Natural killer cell (primary cell): ENCODE measurements around the gene RFT1. TPM values are rescaled to one million over a fixed set of nuclear protein-coding genes. Genes with fewer than 3 reads are reported as not detected.

Experiments used
- ATAC-seq, 3 donors: fragments of 150-1000 bp in 2 of 3; fragments of 200-7000 bp in 1 of 3; cut with Tn5 transposase; 1 replicate in 1 of 3; 2 replicates in 2 of 3; pipeline ENCODE4 v1.10.0; 2021; ENCODE audit warnings: mild to moderate bottlenecking in 2 of 3, moderate library complexity in 2 of 3
- DNase-seq, 2 donors: peaks; one replicate each; pipeline versions ENCODE4 v3.0.0 to v3.0.0-alpha.2; 2013 to 2021; ENCODE audit warnings: mixed read lengths in 1 of 2
- H3K27ac ChIP-seq: one replicate; pipeline ENCODE4 v1.5.1; 2013; ENCODE audit warnings: mild to moderate bottlenecking, low read length
- H3K27me3 ChIP-seq: one replicate; pipeline ENCODE4 v1.6.1; 2013; ENCODE audit warnings: low read length; ENCODE audit not compliant: control insufficient read depth, insufficient read depth
- H3K36me3 ChIP-seq: one replicate; pipeline ENCODE4 v1.6.1; 2013; ENCODE audit warnings: low read length; ENCODE audit not compliant: control insufficient read depth, insufficient read depth
- H3K4me1 ChIP-seq: one replicate; pipeline ENCODE4 v1.6.1; 2013; ENCODE audit warnings: low read length; ENCODE audit not compliant: control insufficient read depth, insufficient read depth
- H3K4me3 ChIP-seq: one replicate; pipeline ENCODE4 v1.5.1; 2013; ENCODE audit warnings: low read length
- H3K9me3 ChIP-seq: one replicate; pipeline ENCODE4 v1.6.1; 2013; ENCODE audit warnings: low read length; ENCODE audit not compliant: control insufficient read depth, insufficient read depth
- H3K27ac Mint-ChIP-seq, 2 donors: one replicate each; pipeline ENCODE4 v1.8.0; 2022; ENCODE audit warnings: mild to moderate bottlenecking in 2 of 2, mixed read lengths in 2 of 2, moderate library complexity in 1 of 2
- H3K27me3 Mint-ChIP-seq, 2 donors: one replicate each; pipeline ENCODE4 v1.8.0; 2022; ENCODE audit warnings: low read depth in 2 of 2, mixed read lengths in 2 of 2
- H3K36me3 Mint-ChIP-seq: one replicate; pipeline ENCODE4 v1.8.0; 2022; ENCODE audit warnings: mixed read lengths
- H3K4me1 Mint-ChIP-seq, 2 donors: one replicate each; pipeline ENCODE4 v1.8.0; 2022; ENCODE audit warnings: mixed read lengths in 2 of 2
- H3K4me3 Mint-ChIP-seq: one replicate; pipeline ENCODE4 v1.8.0; 2022; ENCODE audit warnings: mild to moderate bottlenecking, moderate library complexity, mixed read lengths
- H3K9me3 Mint-ChIP-seq, 2 donors: one replicate each; pipeline ENCODE4 v1.8.0; 2022; ENCODE audit warnings: mixed read lengths in 2 of 2
- WGBS: methylation state at CpG from one replicate; pipeline ENCODE4 v1.1.7; 2013; ENCODE audit warnings: missing lambda C conversion rate; ENCODE audit not compliant: insufficient coverage; 5-methylcytosine and 5-hydroxymethylcytosine counted together
- intact Hi-C: fragments of 100-400 bp; cut with micrococcal nuclease; formaldehyde crosslinking; loops from one replicate; pipeline ENCODE4 v1.14.2; 2022
- total RNA-seq, 4 donors: library from RNA; stranded (reverse); fragments of 120-200 nt in 1 of 4; gene quantifications; one replicate each; pipeline versions ENCODE4 v1.2.3 to v1.2.4, GENCODE V29; 2013 to 2022
- TF ChIP-seq, protein P1 (sequence below): fragments of 200-600 bp; IDR thresholded peaks from one replicate; pipeline ENCODE4 v1.8.0; 2022; ENCODE audit warnings: antibody characterized with exemption

RFT1 gene
- total RNA-seq, 3 donors from 2014 or later (not counting 1 experiment from before 2014, with no cell fraction given), result 13.3 to 17.2 (median 14.1) TPM

DNA sequence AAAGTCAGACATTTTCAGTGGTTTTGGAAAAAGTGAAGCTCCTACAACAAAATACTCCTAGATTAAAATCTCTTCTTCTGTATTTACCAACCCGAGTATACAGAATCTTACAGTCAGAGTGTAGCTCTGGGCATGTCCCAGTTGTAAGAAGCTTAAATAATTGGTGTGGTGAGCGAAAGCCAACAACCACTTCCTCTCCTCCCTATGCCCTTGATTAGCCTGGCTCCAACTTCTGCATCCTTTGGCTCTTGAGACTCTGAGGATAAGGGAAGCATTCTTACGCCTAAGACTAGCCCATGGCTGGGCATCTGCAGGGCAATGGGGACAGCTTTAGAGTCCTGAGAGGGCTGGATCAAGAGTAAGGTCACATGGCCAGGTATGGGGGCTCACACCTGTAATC lies 25.5 kb downstream of the RFT1 start:
- H3K27me3 ChIP-seq, result no peaks in the 10 kb centered on the region
- H3K9me3 ChIP-seq, result no peaks in the 10 kb centered on the region
- H3K9me3 Mint-ChIP-seq, result no peaks in the 10 kb centered on the region
- H3K27ac ChIP-seq, result no peak overlapping the region
- peaks cover 20% of the 10 kb centered on the region for H3K36me3 Mint-ChIP-seq
- TF ChIP-seq, protein P1, sequence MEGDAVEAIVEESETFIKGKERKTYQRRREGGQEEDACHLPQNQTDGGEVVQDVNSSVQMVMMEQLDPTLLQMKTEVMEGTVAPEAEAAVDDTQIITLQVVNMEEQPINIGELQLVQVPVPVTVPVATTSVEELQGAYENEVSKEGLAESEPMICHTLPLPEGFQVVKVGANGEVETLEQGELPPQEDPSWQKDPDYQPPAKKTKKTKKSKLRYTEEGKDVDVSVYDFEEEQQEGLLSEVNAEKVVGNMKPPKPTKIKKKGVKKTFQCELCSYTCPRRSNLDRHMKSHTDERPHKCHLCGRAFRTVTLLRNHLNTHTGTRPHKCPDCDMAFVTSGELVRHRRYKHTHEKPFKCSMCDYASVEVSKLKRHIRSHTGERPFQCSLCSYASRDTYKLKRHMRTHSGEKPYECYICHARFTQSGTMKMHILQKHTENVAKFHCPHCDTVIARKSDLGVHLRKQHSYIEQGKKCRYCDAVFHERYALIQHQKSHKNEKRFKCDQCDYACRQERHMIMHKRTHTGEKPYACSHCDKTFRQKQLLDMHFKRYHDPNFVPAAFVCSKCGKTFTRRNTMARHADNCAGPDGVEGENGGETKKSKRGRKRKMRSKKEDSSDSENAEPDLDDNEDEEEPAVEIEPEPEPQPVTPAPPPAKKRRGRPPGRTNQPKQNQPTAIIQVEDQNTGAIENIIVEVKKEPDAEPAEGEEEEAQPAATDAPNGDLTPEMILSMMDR, result no peak
- no peak overlapping the region for H3K27ac Mint-ChIP-seq
- intact Hi-C loops, result no loop called here
- H3K4me1 Mint-ChIP-seq, result peaks cover 0 to 4% of the 10 kb centered on the region in 2 donors
- WGBS, result 5% methylated on average over 1 of the region's 3 CpGs
- ATAC-seq (no peak), DNase-seq (no peak)
- H3K4me3 ChIP-seq, result no peak overlapping the region
- no peak overlapping the region for H3K4me3 Mint-ChIP-seq
- H3K36me3 ChIP-seq, result peaks cover 44% of the 10 kb centered on the region
- H3K4me1 ChIP-seq, result peaks cover 3% of the 10 kb centered on the region
- H3K27me3 Mint-ChIP-seq, result no peaks in the 10 kb centered on the region

DNA sequence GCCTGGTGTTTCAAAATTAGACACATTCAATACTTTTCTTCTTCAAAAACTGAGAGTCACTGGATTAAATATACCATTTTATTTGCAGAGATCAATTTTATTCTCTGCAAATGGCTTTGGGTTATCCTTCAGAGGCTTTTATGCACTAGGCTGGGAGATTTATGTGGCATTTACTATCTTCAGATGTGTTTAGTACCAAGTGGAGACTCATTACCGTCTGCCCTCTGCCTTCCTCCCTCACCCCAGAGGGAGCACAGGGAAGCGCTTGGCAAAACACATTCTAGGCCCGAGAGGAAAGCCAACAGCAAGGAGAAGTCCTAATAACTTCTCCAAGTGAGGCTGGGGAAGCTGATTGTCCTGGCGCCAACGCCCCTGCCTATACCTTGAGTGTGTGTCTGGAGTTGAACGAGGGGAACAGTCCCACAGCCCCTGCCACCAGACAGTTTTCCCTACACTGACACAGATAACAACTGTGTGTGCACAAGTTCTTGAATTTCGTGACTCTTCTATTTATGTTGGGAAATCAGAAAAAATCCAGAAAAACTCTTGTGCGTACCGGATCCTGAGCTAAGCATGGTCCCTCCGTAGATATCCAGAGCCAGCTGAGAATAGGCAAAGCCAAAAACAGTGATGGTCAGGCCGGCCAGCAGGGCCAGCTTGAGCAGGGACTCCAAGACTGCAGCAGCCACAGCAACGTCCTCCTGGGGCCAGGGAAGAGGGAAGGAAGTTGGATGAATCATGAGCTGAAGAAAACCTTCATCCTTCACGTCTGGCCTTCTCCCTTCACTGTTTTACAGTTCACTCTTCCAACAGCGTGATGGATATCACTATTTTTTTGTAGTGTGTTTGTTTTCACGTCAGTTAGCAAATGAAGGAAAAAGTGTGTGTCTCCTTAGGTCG lies 26.6 kb downstream of the RFT1 start:
- H3K36me3 Mint-ChIP-seq, result peaks cover 20% of the 10 kb centered on the region

DNA sequence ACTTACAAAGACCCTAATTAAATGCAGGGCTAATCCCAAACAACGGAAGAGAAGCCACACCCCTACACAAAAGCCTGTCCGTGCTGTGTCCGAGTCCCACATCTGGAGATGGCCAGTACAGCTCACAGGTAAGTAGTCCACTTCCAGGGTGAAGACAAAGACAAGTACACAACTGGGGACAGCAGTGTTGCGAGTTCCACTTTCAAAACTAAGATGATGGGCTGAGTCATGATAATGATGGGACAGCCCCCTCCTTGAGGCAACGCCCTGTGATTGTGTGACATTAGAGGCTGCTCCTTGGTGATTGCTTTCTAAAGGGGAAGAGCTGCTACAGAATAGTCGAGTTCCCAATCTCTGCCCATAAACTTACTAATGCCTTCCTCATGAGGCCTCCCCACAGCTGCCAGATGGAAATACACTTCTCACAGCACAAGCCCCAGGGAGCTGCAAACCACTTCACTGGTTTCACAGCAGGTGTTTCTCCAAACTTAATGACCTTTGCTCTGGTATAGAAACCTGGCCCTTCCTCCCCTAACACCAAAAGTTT lies 27.6 kb downstream of the RFT1 start:
- Histone ChIP-seq H3K4me1 (peaks cover 3% of the 10 kb centered on the region), H3K4me3 (no peak overlapping the region), H3K27me3 (no peaks in the 10 kb centered on the region), H3K36me3 (peaks cover 52% of the 10 kb centered on the region), H3K9me3 (no peaks in the 10 kb centered on the region), H3K27ac (no peak overlapping the region)
- peak in 1 of 3 donors; percentile 32 for ATAC-seq
- peaks cover 0 to 4% of the 10 kb centered on the region in 2 donors for H3K4me1 Mint-ChIP-seq
- DNase-seq, result peak in 1 of 2 donors; percentile 9
- H3K9me3 Mint-ChIP-seq, result no peaks in the 10 kb centered on the region
- TF ChIP-seq, protein P1, result no peak
- peak overlapping the region in 1 of 2 donors; percentile 25 for H3K27ac Mint-ChIP-seq
- H3K27me3 Mint-ChIP-seq, result no peaks in the 10 kb centered on the region
- peaks cover 20% of the 10 kb centered on the region for H3K36me3 Mint-ChIP-seq
- no peak overlapping the region for H3K4me3 Mint-ChIP-seq
- intact Hi-C loops, result no loop called here
- 76% methylated on average over 6 of the region's 6 CpGs for WGBS

More for the DNA sequence above, 26.6 kb downstream of the RFT1 start:
- no peak for ATAC-seq
- intact Hi-C loops, result no loop called here
- H3K36me3 ChIP-seq, result peaks cover 49% of the 10 kb centered on the region
- H3K9me3 Mint-ChIP-seq, result no peaks in the 10 kb centered on the region
- no peaks in the 10 kb centered on the region for H3K9me3 ChIP-seq
- H3K4me1 Mint-ChIP-seq, result peaks cover 0 to 4% of the 10 kb centered on the region in 2 donors
- H3K27ac ChIP-seq, result no peak overlapping the region
- DNase-seq, result no peak
- WGBS, result 95% methylated on average over 14 of the region's 16 CpGs
- no peaks in the 10 kb centered on the region for H3K27me3 ChIP-seq
- no peak overlapping the region for H3K4me3 ChIP-seq
- no peak overlapping the region for H3K4me3 Mint-ChIP-seq
- H3K27me3 Mint-ChIP-seq, result no peaks in the 10 kb centered on the region
- TF ChIP-seq, protein P1, result no peak
- H3K27ac Mint-ChIP-seq, result peak overlapping the region in 1 of 2 donors; percentile 25
- H3K4me1 ChIP-seq, result peaks cover 3% of the 10 kb centered on the region
